OCI-LY3 (cell line): ENCODE data around the gene RIC1.

ENCODE experiments used
- CTCF ChIP-seq: fragments of 200-600, 300-600 bp; sonication (generic); IDR thresholded peaks from 2 replicates; pipeline ENCODE4 v1.5.1; 2014; ENCODE audit warnings: antibody characterized with exemption, low read length, low read depth
- EZH2phosphoT487 ChIP-seq: fragments of 200-600 bp; shearing (Covaris generic); IDR thresholded peaks from 2 replicates; pipeline ENCODE4 v1.6.1; 2018; ENCODE audit warnings: antibody characterized with exemption, mixed run types, low read depth

- no peak for TF ChIP-seq CTCF
- no peak for TF ChIP-seq EZH2phosphoT487
Measured at GRCh38 chr9:5695860-5696259, 67.0 kb downstream of the RIC1 start.
